DMS53 (cell line): ENCODE data around the gene DACT1.
"Not testable (repeated sequence)": the region's sequence is repeated elsewhere in the genome, so short reads cannot be mapped to it uniquely, and the experiment has no call there.

ENCODE experiments used
- DNase-seq: peaks from one replicate; lab custom pipeline; 2025; lab: John Stamatoyannopoulos, UW

The DACT1 gene, protein sequence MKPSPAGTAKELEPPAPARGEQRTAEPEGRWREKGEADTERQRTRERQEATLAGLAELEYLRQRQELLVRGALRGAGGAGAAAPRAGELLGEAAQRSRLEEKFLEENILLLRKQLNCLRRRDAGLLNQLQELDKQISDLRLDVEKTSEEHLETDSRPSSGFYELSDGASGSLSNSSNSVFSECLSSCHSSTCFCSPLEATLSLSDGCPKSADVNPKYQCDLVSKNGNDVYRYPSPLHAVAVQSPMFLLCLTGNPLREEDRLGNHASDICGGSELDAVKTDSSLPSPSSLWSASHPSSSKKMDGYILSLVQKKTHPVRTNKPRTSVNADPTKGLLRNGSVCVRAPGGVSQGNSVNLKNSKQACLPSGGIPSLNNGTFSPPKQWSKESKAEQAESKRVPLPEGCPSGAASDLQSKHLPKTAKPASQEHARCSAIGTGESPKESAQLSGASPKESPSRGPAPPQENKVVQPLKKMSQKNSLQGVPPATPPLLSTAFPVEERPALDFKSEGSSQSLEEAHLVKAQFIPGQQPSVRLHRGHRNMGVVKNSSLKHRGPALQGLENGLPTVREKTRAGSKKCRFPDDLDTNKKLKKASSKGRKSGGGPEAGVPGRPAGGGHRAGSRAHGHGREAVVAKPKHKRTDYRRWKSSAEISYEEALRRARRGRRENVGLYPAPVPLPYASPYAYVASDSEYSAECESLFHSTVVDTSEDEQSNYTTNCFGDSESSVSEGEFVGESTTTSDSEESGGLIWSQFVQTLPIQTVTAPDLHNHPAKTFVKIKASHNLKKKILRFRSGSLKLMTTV

GRCh38 chr14:58637391-58638230 lies at the start of gene DACT1:
DACT1 (plus strand) TSS chr14:58637962; CDS start chr14:58638203, 241 bp downstream.
- DNase-seq, result peak; percentile 59

DNA sequence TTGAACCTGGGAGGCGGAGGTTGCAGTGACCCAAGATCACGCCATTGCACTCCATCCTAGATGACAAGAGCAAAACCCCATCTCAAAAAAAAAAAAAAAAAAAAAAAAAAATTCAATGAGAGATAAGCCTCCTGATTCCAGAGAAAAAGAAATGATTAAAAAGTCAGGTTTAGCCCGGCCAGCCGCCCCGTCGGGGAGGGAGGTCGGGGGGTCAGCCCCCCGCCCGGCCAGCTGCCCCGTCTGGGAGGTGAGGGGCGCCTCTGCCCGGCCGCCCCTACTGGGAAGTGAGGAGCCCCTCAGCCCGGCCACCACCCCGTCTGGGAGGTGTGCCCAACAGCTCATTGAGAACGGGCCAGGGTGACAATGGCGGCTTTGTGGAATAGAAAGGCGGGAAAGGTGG lies 49.4 kb upstream of the DACT1 start:
- DNase-seq, result not testable (repeated sequence)

- DNase-seq, result no peak
These were observed 43.8 kb upstream of the DACT1 start for GRCh38 chr14:58593977-58594376.

GRCh38 chr14:58597041-58597440 lies 40.7 kb upstream of the DACT1 start:
- no peak for DNase-seq

DNA sequence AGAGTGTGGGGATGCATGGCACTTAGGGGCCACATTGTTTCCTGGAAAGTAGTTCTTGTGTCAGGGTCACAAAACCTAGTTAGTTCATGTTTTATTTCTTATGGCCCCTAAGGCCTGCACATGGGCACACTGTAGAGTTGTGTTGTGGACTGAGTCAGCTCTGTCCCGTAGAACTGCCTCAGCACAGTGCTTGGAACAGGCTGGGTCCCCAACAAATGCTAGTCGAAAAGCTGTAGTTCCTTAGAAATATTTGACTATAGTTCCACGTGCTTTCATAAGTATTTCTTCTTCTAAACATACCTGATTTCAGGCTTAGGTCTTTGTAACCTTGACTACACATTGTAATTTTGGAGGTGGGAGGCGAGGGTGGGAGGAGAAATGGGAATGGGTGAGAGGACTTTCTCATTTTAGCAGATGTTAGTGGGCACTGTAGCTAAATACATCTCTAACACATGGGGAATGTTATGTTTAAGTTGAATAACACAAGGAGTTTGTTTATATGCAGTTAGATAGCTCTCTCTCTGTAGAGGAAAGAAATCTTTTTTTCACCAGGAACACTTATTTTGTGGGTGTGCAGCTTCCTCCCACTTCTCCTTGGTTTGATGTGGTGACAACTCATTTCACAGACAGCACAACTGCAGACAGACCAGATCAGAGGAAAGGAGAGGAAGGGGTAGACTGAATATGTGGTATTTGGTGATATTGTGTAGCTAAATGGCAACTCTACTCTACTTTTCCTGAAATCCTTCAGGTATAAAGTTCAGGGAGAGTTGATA lies 39.5 kb upstream of the DACT1 start:
- DNase-seq, result no peak

- no peak for DNase-seq
These were observed 38.8 kb upstream of the DACT1 start for GRCh38 chr14:58598804-58599525.

DNA sequence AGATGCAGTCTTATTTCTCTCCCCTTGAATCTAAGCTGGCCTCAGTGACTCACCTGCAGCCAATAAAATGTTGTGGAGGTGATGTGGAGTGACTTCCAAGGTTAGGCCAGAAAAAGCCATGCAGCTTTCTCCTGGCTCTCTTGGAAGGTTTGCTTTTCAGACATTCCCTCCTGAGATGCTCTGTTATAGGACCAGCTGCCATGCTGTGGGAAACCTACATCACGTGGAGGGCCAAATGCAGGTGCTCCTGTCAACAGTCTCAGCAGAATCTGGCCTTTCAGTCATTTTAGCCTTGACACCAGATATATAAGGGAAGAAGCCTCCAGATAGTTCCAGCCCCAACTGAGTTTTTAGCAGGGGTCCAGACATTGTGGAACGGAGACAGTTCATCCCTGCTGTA lies 38.1 kb upstream of the DACT1 start:
- DNase-seq, result no peak

GRCh38 chr14:58605465-58605864 lies 32.3 kb upstream of the DACT1 start:
- no peak for DNase-seq

- no peak for DNase-seq
These were observed 30.4 kb upstream of the DACT1 start for GRCh38 chr14:58607131-58607951.

GRCh38 chr14:58607952-58608317 lies 29.8 kb upstream of the DACT1 start:
- DNase-seq, result no peak

DNA sequence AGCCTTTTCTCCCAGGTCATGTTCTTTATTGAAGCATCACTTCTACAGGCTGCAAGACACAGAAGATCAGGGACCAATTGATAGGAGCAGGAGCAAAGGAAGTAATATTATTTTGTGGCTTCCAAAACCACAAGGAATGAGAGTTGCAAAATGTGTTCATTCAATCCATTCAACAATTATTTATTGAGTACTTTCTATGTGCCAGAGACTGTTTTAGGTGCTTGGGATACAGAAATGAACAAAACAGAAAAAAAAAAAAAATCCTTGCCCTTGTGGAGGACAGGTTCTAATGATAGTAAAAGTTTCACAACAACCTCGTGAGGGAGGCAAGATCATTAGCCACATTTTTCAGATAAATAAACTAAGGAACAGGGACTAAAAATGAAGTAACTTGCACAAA lies 20.1 kb upstream of the DACT1 start:
- DNase-seq, result no peak

- DNase-seq, result no peak
These were observed 17.8 kb upstream of the DACT1 start for GRCh38 chr14:58620011-58620410.

GRCh38 chr14:58625438-58625837 lies 12.3 kb upstream of the DACT1 start:
- no peak for DNase-seq

DNA sequence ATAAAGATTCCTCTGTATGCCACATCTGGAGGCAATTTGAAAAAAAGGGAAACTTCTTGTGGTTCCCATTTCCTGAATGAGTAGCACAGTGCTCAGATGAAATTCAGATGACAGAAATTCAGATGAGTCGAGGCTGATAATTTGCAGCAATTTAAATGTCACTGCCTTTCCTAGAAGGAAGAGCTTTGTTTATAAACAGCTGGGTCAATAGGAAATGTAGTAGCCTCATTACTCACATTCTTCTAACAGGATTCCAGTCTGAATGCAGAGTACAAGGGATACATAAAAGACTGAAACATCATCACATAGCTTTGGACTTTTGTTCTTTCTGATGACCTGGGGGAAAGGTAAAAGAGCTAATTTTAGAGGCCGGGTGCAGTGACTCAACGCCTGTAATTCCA lies 11.3 kb upstream of the DACT1 start:
- no peak for DNase-seq

GRCh38 chr14:58628406-58628805 lies 9.4 kb upstream of the DACT1 start:
- no peak for DNase-seq

GRCh38 chr14:58629281-58629680 lies 8.5 kb upstream of the DACT1 start:
- DNase-seq, result no peak

DNA sequence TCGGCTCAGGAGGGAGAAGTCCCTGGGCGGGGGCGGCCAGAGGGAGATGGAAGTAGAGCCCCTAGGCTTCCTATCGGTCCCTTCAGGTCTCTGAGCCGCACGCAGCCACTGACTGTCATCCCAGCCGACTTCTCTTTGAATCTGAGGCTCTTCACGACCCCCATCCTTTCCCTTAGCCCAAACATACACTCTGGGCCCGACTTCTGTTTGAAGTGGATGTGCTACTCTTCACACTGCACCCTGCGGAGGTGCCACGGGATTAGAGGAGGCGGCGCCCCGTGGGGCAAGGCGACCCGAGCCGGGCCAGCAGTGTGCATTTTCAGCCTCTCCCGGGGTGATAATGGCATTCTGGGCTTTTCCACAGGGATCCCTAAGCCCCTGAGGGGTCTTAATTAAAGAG lies 6.0 kb upstream of the DACT1 start:
- DNase-seq, result no peak

- no peak for DNase-seq
These were observed 3.9 kb upstream of the DACT1 start for GRCh38 chr14:58633831-58634230.

- DNase-seq, result no peak
These were observed 3.2 kb upstream of the DACT1 start for GRCh38 chr14:58634406-58635090.
